ENCODE measurements around the gene RUNX3.

DNA sequence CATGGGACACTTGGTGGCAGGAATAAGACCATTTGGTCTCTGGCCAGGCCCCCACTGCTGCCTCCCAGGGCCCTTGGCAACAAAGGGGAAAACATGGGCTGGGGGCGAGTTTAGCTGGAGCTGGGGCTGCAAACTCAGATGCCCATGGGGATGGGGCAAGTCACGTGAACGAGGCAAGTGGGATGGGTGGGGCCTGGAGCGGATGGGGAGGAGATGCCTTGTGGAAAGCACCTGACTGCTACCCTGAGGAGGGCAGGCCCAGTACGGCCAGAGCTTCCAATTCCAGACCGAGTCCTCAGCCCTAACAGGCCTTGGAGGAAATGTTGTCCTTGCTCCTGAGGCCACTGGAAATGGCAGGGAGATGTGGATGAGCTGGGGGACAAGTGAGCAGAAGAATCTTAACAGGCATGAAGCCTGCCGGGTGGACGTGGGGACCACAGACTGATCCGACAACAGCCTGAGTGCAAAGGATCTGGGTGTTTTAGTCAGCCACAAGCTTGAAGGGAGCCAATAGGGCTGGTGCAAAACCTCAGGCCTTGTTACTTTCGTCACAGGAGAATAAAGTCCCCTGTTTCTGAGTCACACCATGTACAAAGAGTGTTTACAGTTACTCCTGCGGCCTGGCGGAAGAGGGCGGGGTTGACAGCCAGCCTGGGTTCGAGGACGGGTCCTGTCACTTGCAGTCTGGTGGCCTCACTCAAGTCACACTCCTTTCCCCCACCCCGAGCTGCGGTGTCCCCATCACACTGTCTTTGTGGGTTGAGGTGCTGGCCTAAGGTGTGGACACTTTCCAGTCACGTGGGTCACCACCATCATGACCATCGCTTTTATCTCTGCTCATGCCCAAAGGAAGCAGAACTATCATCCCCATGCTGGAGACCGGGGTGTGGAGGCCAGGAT, 19.1 kb downstream of the RUNX3 start:
- no peak for TF ChIP-seq EZH2 (IDR thresholded peaks at IDR 0.05; ENCODE audit: low read length, unreplicated experiment)
- TF ChIP-seq, protein P1, sequence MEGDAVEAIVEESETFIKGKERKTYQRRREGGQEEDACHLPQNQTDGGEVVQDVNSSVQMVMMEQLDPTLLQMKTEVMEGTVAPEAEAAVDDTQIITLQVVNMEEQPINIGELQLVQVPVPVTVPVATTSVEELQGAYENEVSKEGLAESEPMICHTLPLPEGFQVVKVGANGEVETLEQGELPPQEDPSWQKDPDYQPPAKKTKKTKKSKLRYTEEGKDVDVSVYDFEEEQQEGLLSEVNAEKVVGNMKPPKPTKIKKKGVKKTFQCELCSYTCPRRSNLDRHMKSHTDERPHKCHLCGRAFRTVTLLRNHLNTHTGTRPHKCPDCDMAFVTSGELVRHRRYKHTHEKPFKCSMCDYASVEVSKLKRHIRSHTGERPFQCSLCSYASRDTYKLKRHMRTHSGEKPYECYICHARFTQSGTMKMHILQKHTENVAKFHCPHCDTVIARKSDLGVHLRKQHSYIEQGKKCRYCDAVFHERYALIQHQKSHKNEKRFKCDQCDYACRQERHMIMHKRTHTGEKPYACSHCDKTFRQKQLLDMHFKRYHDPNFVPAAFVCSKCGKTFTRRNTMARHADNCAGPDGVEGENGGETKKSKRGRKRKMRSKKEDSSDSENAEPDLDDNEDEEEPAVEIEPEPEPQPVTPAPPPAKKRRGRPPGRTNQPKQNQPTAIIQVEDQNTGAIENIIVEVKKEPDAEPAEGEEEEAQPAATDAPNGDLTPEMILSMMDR (conservative IDR thresholded peaks at IDR 0.05; ENCODE audit: low read depth, low read length), result no peak
